Measurements from ENCODE around the gene TRIM7.
"Not testable (repeated sequence)": the region's sequence is repeated elsewhere in the genome, so short reads cannot be mapped to it uniquely, and the experiment has no call there.

The TRIM7 gene

DNA sequence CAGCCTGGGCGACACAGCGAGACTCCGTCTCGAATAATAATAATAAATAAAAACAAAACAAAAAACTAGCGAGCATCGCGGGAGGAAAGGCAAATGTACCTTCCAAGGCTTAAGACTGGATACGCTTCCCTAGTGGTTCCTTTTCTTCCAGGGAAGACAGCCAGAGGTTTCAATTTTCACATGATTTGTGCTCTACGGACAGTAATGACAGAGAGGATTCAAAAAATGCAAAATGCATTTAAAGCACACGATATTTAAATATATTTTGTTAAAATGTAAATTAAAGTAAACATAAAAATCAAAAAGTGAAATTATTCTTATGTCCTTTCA, 13.8 kb upstream of the TRIM7 start:
- H3K4me3 ChIP-seq (replicated peaks; ENCODE audit: low read depth, low read length): peak overlapping the region; percentile 37
- TF ChIP-seq, protein P1, sequence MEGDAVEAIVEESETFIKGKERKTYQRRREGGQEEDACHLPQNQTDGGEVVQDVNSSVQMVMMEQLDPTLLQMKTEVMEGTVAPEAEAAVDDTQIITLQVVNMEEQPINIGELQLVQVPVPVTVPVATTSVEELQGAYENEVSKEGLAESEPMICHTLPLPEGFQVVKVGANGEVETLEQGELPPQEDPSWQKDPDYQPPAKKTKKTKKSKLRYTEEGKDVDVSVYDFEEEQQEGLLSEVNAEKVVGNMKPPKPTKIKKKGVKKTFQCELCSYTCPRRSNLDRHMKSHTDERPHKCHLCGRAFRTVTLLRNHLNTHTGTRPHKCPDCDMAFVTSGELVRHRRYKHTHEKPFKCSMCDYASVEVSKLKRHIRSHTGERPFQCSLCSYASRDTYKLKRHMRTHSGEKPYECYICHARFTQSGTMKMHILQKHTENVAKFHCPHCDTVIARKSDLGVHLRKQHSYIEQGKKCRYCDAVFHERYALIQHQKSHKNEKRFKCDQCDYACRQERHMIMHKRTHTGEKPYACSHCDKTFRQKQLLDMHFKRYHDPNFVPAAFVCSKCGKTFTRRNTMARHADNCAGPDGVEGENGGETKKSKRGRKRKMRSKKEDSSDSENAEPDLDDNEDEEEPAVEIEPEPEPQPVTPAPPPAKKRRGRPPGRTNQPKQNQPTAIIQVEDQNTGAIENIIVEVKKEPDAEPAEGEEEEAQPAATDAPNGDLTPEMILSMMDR (IDR thresholded peaks at IDR 0.05; ENCODE audit: low read depth, low read length, missing control alignments): no peak
- DNase-seq (ENCODE audit: extremely low read depth, low read depth): no peak

DNA sequence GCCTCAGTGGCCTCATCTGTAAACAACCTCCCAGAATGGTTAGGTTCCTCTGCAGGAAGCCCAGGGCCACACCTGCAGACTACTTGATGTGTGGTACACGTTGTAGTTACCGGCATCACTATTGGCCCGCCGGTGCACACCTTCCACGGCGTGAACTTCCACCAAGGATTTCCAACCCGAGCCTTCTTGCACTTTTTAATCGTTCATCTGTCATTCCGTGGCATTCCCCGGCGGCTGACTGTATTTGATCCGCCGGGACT, 12.7 kb upstream of the TRIM7 start:
- H3K4me3 ChIP-seq (replicated peaks; ENCODE audit: low read depth, low read length): peak overlapping the region; percentile 42
- TF ChIP-seq, protein P1 (IDR thresholded peaks at IDR 0.05; ENCODE audit: low read depth, low read length, missing control alignments): no peak
- no peak for DNase-seq (ENCODE audit: extremely low read depth, low read depth)

DNA sequence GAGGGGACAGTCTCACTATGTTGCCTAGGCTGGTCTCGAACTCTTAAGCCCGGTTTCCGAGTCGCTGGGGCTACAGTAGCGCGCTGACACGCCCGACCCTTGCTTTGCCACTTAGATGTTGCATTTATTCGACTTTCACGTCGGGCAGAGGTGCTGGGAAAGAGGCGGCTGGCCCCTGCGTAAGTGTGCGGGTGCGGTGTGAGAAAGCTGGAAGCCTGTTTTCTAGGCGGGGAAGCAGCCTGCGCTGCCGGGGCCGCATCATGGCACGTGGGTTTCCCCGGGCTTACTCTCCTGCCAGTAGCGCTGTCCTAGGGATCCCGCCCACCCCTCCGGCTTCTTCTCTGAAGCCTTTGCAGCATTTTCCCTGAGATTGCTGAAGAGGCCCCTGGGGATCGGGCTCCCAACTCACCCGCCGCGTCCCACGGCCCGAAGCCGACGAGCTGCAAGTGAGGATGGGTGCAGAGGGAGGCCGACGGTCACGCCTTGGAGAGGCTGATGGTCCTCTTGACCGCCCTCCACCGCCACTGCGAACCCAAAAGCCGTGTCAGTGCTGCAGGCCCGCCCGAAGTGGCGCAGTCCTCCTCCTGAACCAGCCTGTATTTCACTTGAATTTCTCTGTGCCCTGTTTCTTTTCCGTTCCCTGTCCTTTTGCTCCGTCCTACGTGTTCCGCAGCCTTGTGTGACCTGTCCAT, 12.3 kb upstream of the TRIM7 start:
- no peak for DNase-seq (ENCODE audit: extremely low read depth, low read depth)
- H3K4me3 ChIP-seq (replicated peaks; ENCODE audit: low read depth, low read length): peak overlapping the region; percentile 42
- TF ChIP-seq, protein P1 (IDR thresholded peaks at IDR 0.05; ENCODE audit: low read depth, low read length, missing control alignments): no peak

DNA sequence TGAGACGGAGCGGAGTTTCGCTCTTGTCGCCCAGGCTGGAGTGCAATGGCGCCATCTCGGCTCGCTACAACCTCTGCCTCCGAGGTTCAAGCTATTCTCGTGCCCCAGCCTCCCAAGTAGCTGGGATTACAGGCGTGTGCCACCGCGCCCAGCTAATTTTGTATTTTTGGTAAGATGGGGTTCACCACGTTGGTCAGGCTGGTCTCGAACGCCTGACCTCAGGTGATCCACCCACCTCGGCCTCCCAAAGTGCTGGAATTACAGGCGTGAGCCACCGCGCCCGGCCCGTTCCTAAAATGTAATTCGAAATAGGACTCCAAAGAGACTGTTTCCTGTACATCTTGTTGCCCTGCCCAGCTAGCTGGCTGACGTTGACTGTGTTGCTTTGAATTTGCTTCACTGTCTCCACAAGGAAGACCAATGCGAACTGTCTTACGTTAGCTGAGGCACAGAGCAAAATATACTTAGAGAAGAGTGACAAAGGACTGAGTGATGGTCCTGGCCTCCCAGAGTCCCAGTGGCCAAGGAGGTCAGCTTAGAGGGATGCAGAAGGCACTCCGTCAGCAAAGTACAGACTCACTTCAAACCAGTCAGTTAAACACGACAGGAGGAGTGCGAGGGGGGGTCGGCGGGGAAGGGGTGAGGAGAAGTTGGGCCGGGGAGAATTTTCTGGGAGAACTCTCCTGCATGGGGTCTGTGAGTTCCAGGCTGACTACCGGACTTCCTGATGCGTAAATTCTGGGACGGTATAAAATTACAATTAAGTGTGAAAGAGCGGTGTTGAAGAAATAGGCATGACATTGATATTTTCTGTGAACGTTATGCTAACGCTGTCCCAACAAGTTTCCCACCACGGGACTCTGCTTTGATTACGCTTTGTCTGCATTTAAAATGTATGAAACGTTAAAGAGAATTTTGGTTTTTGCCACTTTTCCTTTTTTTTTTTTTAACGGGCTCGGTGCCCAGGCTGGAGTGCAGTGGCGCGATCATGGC, 11.3 kb upstream of the TRIM7 start:
- H3K4me3 ChIP-seq (replicated peaks; ENCODE audit: low read depth, low read length): peak overlapping the region; percentile 42
- no peak for DNase-seq (ENCODE audit: extremely low read depth, low read depth)
- TF ChIP-seq, protein P1 (IDR thresholded peaks at IDR 0.05; ENCODE audit: low read depth, low read length, missing control alignments): no peak

DNA sequence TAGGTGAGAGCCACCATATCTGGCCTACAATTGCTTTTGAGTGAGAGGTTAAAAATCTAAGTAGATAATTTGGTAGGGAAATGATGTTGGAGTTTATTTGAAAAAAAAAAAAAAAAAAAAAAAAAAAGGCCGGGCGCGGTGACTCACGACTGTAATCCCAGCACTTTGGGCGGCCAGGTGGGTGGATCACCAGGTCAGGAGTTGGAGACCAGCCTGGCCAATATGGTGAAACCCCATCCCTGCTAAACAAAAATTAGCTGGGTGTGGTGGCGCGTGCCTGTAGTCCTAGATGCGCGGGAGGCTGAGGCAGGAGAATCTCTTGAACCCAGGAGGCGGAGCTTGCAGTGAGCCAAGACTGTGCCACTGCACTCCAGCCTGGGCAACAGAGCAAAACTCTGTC, 9.3 kb upstream of the TRIM7 start:
- DNase-seq (ENCODE audit: extremely low read depth, low read depth); H3K4me3 ChIP-seq (replicated peaks; ENCODE audit: low read depth, low read length): not testable (repeated sequence)

DNA sequence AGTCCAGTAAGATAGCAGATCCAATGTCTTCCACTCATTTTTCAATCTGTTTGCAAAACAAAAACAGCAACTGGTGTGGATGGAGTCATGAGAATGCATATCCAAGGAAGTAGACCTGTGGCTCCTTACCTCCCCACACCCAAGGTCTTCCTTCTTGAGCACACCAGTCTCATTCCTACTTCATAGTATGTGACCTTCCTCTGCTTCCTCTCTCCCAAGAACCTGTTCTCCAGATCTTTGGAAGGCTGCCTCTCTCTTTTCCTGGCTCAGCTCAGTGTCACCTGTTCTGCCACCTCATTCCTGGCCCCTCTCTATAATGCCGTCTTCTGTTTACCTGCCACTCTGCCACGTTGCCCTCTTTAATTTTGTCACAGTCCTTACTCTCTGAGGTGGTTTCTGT, 7.9 kb upstream of the TRIM7 start:
- TF ChIP-seq, protein P1 (IDR thresholded peaks at IDR 0.05; ENCODE audit: low read depth, low read length, missing control alignments): no peak
- no peak overlapping the region for H3K4me3 ChIP-seq (replicated peaks; ENCODE audit: low read depth, low read length)
- DNase-seq (ENCODE audit: extremely low read depth, low read depth): no peak

DNA sequence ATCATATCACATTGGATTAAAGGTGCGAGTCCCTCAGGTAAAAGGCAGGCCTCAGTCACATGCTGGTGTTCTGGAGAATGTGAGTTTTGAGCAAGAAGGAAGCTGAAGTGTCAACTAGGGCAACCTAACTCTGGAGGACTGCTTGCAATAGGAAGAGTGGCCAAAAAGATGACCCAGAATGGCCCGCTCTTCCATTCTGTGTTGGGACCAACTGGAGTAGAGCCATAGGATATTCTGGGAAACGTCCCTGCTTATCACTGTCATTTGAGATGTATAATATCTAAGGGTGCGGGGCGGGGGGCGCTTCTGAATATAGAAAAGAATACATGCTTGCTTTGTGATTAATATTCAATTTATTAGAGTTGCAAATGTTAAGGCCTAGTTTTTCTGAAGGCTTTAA, 7.1 kb upstream of the TRIM7 start:
- no peak for DNase-seq (ENCODE audit: extremely low read depth, low read depth)
- H3K4me3 ChIP-seq (replicated peaks; ENCODE audit: low read depth, low read length): no peak overlapping the region
- TF ChIP-seq, protein P1 (IDR thresholded peaks at IDR 0.05; ENCODE audit: low read depth, low read length, missing control alignments): no peak
